Breast epithelium (tissue), 3 donors: ENCODE data around the gene GNAZ.

Source experiments
- CTCF ChIP-seq, 3 donors: fragments of 450-650 bp; IDR thresholded peaks; one replicate each; pipeline ENCODE4 v1.5.1; 2016 to 2017; ENCODE audit warnings: antibody characterized with exemption in 3 of 3, mild to moderate bottlenecking in 3 of 3, moderate library complexity in 3 of 3
- POLR2A ChIP-seq: fragments of 450-650 bp; IDR thresholded peaks from one replicate; pipeline ENCODE4 v1.6.1; 2016; ENCODE audit warnings: antibody characterized with exemption, mild to moderate bottlenecking, moderate library complexity
- POLR2AphosphoS5 ChIP-seq, 3 donors: sonication (generic); formaldehyde crosslinking; IDR thresholded peaks; one replicate each; pipeline ENCODE4 v1.6.1; 2017; ENCODE audit warnings: antibody characterized with exemption in 3 of 3

GRCh38 chr22:23117891-23118646 is 47.8 kb downstream of the GNAZ start:
- TF ChIP-seq CTCF (IDR thresholded peaks at IDR 0.05) (no peak), POLR2A (no peak), POLR2AphosphoS5 (IDR thresholded peaks at IDR 0.05) (no peak)
